Renal pelvis (tissue), 4 donors: Measurements from ENCODE around the gene CPT1A. TPM values are rescaled to one million over a fixed set of nuclear protein-coding genes. Genes with fewer than 3 reads are reported as not detected.

Experiments used
- DNase-seq: peaks from one replicate; pipeline ENCODE4 v3.0.0-alpha.2; 2013
- polyA plus RNA-seq, 3 donors: library from polyadenylated mRNA; unstranded; fragments of 120-200 nt; gene quantifications; one replicate each; pipeline ENCODE4 v1.2.1, GENCODE V29; 2013; ENCODE audit not compliant: insufficient read length in 3 of 3

Gene CPT1A
- polyA plus RNA-seq, 3 donors = 30.8 to 35.6 (median 35.4) TPM

- no peak for DNase-seq
These were observed 78.5 kb downstream of the CPT1A start for GRCh38 chr11:68763181-68763721.

- no peak for DNase-seq
These were observed 79.2 kb downstream of the CPT1A start for GRCh38 chr11:68762481-68762880.

DNA sequence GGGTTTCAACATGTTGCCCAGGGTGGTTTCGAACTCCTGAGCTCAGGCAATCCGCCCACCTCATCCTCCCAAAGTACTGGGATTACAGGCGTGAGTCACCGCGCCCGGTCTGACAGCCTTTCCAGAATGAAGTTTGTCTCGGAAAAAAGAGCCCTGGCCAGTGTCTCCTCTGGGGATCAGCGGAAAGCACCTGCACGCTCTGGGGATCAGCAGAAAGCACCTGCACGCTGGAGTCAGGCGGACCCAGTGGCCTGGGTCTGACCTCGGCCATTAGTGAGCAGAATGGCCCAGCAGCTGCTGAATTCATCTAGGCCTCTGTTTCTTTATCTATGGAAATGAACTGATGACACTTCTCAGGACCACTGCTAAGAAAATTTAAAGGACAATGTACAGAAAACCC is 79.9 kb downstream of the CPT1A start:
- DNase-seq = no peak

DNA sequence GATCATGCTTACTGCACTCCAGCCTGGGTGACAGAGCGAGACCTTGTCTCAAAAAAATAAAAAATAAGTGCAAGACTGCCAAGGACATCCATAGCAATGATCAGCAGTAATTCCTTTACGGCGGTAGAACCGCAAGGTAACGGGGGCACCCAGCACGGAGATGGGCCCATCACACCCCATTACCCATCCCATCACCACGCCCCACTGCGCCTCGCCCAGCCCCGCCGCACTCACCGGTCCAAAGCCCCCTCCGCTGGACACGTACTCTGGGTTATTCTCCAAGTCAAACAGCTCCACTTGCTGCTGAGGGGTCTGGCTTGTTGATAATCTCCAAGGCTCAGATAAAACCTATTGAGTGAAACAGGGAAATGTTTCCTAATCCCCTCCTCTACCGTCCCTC is 81.7 kb downstream of the CPT1A start:
- DNase-seq = no peak

GRCh38 chr11:68757711-68758110 is 84.0 kb downstream of the CPT1A start:
- no peak for DNase-seq

GRCh38 chr11:68756171-68756766 is 85.4 kb downstream of the CPT1A start:
- DNase-seq = no peak

DNA sequence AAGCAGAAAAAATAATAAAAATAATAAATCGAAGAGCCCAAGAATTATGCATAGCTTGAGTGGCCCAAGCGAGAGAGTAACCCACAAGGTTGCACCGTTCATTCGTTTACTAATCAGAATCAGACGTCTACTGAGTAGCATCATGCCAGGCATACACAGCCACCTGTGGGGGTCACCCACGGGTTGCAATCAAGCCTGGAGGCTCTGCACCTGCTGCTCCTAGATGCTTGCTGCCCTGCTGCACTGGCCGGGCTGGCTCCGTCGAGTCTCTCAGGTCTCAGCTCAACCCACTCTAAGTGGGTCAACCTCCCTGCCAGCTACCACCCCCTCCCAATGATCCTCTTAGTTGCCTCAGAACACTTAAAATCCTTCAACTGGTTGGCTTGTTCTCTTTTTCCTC is 88.4 kb downstream of the CPT1A start:
- no peak for DNase-seq

DNA sequence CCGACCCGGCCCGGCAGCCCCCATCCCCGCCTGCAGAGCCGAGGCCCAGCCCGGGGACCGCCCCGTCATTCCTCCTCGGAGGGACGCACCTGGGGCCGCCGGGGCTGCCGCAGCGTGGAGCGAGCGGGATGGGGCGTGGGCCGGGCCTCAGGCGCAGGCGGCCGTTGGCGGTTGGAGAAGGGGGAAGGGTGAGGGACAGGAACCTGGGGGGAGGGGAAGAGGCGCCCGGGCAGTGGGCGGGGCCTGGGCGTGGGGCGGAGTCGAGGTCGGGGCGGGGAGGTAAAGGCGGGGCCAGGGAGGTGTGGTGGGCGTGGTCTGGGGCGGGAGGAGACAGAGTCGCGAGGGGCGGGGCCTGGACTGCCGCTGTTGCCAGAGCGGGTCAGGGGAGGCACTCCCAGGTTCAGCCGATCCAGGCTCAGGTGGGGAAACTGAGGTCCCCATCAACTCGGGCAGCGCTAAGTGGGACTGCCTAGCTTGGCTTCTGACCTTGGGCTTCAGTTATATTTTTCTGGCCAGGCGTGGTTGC is 90.3 kb downstream of the CPT1A start, which contains the start of gene TESMIN:
TESMIN (minus strand) TSS at position 190 of the 526 bp plus-strand sequence. CDS start 860 bp downstream, outside the sequence.
- peak; percentile 69 for DNase-seq

DNA sequence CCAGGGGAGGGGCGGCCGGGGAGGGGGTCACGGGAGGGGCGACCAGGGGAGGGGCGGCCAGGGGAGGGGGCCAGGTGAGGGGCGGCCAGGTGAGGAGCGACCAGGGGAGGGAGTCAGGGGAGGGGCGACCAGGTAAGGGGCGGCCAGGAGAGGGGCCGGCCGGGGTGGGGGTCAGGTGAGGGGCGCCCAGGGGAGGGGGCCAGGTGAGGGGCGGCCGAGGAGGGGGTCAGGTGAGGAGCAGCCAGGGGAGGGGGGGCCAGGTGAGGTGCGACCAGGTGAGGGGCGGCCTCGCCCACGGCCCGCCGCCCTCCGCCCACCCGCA is 90.8 kb downstream of the CPT1A start:
- DNase-seq = no peak

DNA sequence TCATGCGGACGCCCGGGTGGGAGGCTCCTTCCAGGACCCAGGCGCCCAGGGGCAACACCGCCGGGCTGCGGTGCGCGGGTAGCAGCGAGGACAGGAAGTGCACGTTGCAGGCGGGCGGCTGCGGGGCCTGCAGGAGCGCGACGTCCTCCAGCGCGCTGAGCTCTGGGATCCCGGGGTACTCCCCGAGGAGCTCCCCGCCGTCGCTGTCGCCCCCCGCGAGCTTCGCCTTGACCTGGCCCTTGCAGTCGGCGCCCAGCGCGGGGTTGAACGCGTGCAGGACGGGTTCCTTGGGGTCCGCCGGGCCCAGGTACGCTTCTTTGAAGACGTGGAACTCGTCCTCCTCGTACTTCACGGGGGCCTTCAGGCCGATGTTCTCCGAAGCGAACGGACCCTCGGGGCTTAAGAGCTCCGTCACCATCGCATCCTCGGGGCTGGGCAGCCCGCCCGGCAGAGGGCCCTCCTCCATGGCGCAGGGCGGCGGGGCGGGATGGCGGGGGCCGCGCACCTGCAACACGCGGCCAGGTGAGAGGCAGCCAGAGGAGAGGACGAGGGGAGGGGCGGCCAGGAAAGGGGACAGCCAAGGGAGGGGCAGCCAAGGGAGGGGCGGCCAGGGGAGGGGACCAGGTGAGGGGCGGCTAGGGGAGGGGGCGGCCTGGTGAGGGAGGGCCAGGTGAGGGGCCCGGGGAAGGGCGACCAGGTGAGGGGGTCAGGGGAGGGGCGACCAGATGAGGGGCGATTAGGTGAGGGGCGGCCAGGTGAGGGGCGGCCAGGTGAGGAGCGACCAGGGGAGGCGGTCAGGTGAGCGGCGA is 91.3 kb downstream of the CPT1A start:
- no peak for DNase-seq

DNA sequence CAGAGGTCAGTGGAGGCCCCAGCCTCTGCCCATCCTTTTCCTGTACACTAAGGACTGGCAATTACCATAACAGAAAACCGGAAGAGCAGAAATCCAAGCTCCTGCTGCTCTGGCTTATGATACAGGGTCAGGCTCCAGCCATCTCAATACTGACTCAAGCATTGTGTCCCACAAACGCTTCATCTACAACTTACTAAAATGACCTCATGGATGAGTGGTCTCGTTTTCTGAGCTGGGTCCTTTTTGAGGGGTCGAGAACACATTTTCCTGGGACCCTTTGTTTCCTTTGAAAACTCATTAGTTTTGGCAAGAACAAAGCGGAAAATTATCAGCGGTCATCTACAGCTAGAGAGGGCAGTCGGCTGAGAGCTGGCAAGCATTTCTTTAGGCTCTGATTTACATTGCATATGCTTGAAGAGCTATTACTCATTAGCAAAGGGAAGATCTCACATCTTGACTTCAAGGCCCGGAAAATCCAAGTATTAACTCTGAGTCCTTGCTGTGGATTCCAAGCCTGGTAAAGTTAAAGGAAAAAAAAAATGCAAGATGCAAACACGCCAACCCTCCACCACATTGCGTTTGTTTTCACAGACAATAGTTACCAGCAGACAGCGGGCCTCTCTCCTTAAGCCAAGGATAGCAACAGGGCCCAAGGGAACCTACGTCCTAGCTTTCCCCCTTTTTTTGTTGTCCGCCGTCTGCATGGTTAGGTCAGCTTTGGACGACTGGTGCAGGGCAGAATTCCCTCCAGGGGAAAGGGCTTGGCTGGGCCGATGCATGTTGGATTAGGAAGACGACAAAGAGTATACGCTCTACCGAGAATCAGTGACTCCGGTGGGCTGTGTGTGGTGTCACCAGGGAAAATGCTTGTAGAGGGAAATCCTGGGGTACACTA is 92.2 kb downstream of the CPT1A start:
- DNase-seq = no peak

- no peak for DNase-seq
These were observed 93.7 kb downstream of the CPT1A start for GRCh38 chr11:68748061-68748460.

GRCh38 chr11:68743539-68743938 is 98.2 kb downstream of the CPT1A start:
- DNase-seq = no peak

- no peak for DNase-seq
These were observed 100.3 kb downstream of the CPT1A start for GRCh38 chr11:68741463-68741862.

DNA sequence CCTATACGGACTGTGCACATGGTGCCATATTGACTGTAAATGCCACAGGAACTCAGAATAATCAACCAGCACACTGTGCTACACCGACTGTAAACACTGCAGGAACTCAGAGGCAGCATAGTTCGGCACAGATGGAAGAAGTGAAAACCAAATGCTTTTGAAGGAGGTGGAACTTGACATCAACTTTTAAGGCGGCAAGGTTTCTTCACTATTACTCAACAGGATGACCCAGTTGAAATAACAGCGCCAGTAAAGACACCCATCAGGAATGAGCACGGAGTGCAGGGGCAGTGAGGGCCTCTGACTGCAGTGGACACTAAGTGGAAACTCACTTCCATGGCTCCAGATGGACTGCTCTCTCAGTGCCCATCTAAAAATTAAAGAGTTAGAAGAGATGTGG is 106.1 kb downstream of the CPT1A start:
- no peak for DNase-seq

DNA sequence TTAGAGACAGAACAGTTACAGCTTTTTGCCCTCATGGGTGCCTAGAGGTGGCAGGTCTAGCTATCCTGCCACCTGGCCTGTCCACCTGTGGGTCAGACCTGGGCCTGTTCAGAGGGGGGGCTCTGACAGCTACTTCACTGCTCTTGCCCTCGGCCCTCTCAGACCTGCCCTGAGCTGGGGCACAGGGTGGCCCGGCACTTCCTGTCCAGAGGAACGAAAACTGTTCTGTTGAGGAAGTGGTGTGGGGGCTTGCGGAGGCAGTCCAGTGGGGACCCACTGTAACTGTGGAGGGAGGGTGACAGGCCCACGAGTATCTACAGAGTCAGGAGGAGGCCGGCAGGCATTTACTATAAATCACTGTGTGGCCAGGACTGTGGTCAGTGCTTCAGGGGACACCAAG is 106.6 kb downstream of the CPT1A start:
- no peak for DNase-seq

DNA sequence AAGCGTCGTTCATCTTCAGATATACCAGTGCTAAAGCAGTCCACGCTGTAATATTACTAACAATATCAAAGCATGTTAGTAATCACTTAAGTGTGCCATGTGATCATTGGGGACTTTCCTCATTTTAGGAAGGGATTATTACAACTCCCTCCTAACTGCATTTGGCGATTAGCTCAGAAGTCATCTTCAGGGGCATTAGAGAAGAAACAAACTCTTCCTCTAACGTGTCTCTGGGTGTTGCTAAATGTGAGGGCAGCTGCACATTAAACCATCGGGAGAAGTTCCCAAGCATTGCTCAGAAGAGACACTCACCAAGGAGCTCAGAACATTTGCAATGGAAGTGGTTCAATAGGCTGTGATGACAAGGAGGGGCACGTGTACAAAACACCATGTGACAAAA is 107.6 kb downstream of the CPT1A start:
- DNase-seq = no peak

- DNase-seq = no peak
These were observed 113.9 kb downstream of the CPT1A start for GRCh38 chr11:68727783-68728182.

GRCh38 chr11:68724293-68724692 is 117.4 kb downstream of the CPT1A start:
- no peak for DNase-seq

DNA sequence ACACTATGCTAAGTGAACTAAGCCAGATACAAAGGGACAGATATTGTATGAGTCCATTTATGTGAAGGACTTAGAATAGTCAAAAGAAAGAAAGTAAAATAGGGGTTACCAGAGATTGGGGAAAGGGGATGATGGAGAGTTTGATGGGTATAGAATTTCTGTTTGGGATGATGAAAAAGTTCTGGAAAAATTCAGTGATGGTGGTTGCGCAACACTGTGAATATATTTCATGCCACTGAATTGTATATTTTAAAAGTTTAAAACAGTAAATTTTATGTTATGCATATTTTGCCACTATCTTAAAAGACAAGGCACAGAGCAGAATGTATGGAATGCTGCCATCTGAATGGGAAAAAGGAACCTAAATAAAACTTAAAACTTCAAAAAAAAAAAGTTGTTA is 119.6 kb downstream of the CPT1A start:
- DNase-seq = no peak

- no peak for DNase-seq
These were observed 120.6 kb downstream of the CPT1A start for GRCh38 chr11:68721075-68721474.

GRCh38 chr11:68715456-68716122 is 126.1 kb downstream of the CPT1A start:
- no peak for DNase-seq
